CD4-positive, alpha-beta T cell treated with Interleukin-17A for 4 hours (primary cell): ENCODE measurements around the gene PROM1.

Experiments
- DNase-seq: peaks from one replicate; pipeline ENCODE4 v3.0.0-alpha.2; 2020; ENCODE audit warnings: mixed read lengths

PROM1 gene, protein sequence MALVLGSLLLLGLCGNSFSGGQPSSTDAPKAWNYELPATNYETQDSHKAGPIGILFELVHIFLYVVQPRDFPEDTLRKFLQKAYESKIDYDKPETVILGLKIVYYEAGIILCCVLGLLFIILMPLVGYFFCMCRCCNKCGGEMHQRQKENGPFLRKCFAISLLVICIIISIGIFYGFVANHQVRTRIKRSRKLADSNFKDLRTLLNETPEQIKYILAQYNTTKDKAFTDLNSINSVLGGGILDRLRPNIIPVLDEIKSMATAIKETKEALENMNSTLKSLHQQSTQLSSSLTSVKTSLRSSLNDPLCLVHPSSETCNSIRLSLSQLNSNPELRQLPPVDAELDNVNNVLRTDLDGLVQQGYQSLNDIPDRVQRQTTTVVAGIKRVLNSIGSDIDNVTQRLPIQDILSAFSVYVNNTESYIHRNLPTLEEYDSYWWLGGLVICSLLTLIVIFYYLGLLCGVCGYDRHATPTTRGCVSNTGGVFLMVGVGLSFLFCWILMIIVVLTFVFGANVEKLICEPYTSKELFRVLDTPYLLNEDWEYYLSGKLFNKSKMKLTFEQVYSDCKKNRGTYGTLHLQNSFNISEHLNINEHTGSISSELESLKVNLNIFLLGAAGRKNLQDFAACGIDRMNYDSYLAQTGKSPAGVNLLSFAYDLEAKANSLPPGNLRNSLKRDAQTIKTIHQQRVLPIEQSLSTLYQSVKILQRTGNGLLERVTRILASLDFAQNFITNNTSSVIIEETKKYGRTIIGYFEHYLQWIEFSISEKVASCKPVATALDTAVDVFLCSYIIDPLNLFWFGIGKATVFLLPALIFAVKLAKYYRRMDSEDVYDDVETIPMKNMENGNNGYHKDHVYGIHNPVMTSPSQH

DNA sequence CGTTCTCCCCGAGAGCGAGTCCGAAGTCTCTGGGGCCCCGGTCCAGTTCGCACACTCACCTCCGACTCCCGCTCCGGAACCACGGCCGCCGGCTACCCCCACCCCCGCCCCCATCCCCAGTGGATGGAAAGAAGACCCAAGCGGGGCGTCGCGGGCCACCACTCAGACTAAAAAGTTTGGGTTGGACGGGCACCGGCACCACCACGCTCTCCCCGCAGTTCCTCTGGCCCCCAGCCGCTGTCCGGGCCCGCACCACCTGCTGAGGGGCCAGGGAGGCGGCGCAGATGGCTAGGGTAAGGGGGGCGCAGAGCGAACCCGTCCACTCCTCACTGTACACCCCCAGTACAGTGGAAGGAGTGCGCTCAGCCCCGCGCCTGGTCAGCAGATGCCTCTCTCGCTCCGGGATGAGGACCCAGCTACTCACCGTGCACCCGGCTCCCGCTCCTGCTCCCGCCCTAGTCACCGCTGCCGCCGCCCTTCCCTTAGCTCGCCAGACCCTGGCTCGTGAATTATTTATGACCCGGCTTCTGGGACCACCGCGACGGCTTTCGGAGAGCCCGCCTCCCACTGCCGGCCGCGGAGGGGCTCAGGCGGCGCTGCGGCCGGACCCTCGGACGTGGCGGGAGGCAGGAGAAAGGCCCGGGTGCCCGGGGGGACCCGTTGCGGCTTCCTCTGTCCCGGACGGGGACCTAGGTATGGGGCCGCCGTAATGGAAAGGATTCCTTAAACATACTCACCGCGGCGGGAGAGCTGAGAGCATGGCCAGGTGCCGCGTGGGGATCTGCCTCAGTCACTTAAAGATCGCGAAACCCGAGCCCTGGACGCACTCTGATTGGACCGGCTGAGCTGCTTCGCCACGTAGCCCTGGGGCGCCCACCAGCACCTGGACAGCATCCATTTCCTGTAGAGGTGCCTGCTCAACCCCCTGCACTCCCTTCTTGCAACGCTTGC is at the start of gene PROM1:
TSS of gene PROM1 (minus strand) at position 783 of the 951 bp plus-strand sequence. CDS start 8,117 bp downstream, outside the sequence.
- DNase-seq: no peak

DNA sequence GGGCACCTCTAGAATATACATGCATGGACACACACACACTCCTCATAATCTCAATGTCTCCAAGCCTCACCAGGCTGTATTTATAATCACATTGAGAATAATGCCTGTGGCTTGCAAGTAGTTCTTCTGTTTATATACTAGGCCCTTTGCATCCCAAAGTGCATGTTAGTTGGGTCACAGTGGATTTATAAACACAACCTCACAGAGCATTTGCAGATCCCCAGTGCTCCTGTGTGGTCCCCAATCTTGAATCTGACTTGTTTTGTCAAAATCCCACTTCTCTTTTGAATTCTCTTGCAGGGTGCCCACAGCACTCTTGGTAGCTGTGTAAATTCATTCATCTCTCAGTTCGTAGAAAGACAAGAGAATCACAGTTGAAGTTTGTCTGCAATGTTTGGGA is 49.6 kb upstream of the PROM1 start:
- DNase-seq: no peak

DNA sequence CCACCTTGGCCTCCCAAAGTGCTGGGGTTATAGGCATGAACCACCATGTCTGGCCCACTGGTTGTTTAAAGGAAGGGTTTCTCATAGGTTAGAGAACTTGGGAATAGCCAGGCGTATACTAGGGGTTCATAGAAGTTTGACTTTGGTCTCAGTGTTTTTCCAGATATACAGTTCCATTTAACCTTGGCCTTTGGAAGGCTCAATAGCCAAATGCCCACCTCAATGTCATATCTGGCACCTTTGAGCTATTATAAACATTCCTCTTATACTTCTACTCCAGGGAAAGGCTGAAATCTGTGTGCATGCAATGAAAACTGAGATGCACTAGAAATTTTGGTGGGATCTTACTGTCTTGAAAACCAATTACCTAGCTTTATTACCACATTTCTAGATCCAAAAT is 47.5 kb upstream of the PROM1 start:
- DNase-seq: no peak

DNA sequence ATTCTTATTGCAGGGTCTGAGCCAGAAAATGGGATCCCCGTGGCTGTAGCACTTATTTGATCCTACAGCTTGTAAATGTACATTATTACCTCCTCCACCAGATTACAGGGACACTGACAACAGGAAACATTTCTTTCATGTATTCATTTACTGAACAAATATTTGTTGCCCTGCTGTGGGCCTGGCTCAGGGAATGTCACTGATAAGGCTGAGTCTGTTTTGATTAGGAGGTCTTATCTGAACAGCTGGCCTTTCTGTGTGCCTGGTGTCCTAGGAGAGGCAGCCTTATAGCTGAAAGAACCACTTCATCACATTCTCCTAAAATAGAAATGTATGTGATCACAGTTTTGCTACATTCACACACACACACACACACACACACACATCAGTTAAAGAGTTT is 45.5 kb upstream of the PROM1 start:
- no peak for DNase-seq

DNA sequence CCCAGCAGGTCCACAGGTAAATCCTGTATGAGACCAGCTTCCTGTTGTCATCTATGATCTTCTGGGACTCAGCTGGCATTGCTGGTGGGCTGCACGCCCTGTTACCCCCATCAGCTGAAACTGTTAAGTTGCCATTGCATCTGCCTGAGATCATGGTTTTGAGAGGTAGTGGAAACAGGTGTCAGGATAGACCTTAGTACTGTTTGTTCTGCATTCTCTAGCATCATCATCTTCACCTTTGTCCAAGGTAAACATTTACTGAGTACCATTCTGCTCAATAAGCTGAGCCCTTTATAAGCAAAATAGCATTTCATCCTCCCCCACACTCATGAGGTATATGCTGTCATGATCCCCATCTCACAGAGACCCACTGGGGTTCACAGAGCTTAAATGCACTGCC is 42.9 kb upstream of the PROM1 start:
- DNase-seq: no peak

DNA sequence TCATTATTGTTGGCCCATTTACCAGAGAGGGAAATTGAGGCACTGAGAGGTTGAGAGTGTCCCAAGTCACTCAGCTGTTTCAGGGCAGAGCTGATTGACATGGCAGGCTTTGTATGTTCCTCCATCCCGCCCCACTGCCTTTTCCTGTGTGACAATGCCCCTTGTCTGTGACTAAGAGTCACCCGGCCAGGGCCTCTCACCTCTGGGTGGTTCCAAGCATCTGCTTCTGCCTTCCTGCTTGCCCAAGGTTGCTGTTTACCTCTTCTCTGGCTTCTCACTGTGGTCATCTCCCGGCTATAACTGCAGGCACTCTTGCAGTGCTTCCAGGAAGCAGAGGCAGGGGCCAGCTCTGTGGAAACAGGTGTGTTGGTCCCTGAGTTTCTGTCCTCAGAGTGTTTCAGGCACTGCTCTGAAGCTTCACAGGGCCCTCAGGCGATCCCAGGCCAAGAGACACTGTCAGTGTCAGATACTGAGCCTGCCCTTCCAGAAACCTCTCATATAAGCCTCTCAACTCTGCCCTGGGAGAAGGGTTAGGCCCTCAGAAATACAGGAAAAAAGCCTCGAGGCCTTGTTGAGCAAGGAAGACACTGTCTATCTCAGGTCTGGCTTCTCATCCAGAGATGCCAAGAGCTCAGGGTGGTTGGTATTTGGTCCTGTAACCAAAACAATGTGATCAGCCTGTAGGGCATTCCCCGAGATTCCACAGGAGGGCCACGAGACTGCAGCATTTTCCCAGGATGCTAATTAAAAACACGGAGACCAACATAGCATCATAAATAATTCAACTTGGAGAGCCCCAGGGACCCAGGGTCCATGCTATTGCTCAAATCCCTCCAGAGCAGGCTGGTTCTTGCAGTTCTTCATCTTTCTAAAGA is 42.0 kb upstream of the PROM1 start:
- DNase-seq: no peak

DNA sequence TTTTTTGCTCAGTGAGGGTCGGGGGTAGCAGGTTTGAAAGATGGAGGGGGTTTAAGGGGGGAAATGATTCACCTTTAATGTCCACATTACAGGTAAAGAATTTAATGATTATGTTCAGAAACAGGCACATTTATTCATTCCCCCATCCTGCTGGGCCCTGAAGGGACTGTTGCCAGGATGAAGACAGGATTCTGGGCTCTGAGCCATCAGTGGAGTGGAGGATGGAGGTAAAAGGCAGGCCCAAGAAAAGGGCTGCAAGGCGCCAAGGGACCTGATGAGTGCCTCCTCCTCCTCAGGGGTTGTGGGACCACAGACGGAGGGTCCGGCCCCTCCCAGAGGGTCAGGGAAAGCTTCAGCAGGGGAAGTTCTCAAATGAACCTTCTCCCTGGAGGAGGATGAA is 40.4 kb upstream of the PROM1 start:
- no peak for DNase-seq

DNA sequence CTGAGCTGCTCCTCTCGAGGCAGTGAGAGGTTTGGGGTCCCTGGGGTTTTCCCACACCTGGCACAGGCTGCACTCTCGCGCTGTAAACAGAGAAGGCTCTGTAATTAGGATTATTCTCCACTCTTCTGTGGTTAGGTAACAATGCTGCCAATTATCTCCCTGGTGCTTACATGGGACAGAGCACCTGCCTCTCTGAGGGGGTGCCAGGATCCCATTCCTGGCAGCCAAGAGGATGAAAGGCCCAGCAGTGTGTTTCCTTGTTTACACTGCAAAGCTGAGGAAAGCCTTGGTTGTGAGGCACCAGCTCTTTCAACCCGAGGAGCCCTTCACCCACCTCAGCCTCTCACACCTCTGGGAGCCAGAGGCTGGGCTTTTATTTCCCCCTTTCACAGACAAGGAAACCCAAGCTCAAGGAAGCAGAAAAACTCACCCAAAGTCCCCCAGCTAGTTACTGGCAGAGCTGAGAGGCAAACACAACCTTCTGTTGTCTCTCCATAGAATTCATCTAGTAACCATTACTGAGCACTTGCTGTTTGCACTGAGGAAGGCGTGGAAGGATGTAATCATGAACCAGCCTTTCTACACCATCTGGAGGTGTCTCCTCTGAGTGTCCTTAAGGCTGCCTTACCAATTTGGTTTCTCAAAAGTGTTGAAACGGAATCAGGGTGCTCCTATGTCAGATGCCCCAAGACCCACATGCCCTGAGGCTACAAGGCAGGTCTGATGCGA is 39.7 kb upstream of the PROM1 start:
- DNase-seq: no peak

DNA sequence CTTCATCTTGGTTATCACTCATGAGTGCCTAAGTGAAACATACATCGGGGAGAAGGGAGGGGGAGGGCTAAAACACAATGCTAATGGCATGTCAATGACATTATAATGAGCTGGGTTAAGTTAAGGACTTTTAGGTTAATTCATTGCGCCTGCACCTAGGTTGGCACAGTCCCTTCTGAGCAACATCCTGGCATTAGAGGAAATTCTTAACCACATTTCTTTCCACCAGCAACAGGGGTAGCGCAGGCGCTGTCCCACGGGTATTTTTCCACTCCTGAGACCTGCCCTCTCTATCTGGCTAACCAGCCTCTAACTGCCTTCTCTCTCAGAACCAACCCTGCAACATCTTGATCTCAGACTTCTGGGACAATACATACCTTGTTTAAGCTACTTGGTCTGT is 39.0 kb upstream of the PROM1 start:
- peak; percentile 7 for DNase-seq

DNA sequence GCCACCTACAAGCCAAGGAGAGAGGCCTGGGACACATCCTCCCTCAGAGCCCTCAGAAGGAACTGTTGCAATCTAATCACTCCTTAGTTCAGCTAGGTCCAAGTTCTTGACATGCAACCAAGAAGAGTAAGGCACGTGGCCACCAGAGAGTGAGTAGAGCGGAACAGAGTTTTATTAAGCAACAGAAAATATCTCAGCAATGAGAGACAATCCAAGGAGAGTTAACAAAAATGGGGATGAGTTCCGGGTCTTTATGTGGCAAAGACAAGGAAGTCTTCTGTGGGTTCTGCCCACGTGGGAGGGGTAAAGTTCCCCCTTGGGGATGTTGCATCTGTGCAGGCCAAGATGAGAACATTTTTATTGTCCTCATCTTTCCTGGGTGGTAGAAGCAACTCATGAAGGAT is 38.5 kb upstream of the PROM1 start:
- no peak for DNase-seq

DNA sequence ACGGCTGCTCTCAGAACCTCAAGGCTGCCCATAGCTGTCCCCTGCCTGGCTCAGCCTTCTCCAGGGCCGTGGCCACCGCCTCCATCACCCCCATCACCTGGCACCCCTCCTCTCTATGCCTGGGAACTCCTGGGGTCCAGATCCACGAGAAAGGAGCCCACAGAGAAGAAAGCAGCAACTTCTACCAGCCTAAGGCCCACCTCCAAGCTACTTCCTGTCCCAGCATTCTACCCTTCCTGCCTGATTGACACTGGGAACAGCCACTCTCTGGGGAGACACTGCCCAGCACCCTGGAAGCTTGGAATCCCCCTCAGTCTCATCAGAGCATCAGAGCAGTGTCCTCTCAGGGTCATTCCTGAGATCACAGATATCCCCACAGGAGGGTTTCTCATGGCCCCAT is 36.9 kb upstream of the PROM1 start:
- no peak for DNase-seq

DNA sequence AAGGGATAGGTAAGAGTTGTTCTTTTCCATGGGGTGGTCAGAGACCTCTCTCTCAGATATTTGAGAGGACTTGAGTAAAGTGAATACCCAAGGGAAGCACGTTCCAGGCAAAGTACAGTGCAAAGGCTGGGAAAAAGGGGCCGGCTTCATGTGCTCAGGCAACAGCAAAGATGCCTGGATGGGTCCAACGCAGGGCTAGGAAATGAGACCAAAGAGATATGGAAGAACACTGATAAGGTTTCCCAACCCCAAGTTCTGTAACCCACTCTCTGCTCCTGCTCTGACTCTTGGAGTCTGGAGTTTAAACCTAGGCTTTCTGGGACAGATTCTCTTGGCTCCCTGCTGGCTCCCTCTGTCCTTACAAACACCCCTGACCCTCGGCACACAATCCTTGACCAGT is 36.2 kb upstream of the PROM1 start:
- DNase-seq: no peak

DNA sequence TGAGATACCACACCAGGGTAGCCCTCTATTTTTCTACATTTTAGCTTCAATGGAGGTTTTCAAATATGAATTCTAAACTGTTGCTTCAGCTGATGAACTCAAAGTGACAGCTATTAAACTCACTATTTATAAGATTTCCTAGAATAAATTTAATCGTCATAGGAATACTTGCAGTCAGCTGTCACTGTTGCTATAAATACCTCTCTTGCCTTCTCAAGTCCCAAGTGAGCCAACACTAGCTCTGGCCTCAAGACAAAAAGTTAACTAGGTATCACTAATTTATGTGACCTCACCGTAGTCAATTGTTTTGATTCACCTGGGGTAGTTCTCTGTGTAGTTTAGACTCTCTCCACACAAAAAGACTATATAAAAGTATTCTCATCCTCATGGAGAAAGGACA is 34.3 kb upstream of the PROM1 start:
- no peak for DNase-seq

DNA sequence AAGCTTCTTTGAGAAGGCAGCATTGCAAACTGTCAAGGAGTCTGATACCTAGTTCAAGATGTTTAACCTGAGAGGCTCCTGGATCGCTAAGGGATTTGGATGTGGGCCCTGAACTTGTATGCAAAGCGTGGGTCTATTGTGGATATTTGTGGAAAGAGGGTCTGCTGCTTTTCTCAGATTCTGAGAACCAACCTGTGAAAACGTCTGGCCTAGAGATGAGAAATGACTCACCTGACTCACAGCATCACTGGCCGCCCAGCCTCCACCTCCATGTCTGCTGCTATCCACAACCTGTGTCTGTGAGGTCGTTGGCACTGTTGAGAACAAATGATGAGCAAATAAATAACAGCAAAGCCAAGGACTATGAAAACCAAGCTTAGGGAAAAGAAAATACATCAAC is 33.3 kb upstream of the PROM1 start:
- no peak for DNase-seq

DNA sequence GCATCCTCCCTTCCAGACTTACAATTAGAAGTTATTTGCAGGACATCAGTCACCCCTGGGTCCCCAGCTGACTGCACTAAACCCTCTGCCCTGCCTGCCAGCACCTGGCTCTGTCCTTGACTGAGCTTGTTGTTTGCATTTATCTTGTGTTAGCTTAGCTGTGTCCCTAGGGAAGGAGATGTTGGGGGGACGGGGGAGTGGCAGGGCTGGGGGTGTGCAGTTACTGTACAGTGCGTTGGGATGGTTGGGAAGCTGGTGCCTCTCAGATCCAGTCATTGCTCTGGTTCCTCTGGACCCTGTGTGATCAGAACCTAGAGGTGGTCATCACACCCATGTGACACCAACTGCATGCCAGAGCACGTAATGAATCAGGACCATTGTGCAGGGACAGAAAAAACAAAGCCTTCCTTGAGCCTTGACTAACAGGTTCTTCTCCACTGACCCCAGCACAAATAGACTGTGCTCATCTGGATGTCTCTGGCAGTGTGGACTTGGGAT is 32.7 kb upstream of the PROM1 start:
- no peak for DNase-seq

DNA sequence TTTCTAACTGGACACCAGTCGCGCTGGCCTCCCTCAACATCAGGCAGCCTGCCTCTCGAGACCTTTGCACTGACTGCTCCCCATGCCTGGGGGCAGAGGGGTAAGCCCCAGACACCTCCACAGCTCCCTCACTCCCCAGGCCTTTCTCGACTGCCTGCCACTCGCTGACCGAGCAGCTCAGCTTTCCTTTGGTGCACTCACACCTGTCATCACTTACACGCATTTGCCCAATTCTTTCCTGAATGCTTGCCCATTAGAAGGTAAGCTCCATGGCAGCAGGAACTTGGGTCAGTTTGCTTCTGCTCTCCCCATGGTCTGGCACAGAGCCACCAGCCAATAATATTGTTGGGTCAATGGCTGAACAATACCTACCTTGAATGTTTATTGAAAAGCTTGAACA is 32.2 kb upstream of the PROM1 start:
- DNase-seq: no peak

DNA sequence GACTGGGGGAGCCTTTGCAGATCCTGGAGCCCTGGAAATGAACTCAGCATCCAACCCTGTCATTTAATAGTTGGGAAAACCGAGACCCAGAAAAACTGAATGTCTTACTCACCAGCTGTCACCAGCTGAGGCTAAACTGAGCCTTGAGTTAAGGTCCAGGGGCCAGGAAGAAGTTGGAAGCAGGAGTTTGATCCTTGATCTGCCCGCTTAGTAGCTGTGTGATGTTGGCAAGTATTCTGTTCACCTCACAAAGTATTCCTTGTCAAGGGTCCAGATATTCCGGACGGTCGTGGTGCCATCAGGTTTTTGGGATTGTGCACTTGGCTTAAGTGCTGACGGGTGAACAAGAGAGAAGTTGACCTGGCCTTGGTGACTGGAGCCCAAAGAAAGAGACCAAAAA is 30.7 kb upstream of the PROM1 start:
- no peak for DNase-seq

DNA sequence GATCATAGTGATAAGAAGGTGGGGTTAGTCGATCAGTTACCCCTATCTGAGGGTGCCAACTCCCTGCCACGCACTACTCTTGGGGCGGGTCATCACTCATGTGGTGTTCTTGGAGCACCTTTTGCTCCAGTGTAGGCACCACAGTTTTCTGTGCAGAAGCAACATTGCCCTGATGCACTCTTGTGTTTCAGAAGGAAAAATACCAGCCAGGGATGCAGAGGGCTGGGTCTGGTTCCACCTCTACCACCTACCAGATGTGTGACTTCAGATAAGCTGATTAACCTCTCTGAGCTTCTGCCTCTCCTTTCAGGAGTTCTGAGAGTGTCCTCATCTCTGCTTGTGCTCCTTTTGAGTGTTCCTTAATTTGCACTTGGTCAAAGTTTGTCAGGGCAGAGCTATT is 29.9 kb upstream of the PROM1 start:
- DNase-seq: no peak

DNA sequence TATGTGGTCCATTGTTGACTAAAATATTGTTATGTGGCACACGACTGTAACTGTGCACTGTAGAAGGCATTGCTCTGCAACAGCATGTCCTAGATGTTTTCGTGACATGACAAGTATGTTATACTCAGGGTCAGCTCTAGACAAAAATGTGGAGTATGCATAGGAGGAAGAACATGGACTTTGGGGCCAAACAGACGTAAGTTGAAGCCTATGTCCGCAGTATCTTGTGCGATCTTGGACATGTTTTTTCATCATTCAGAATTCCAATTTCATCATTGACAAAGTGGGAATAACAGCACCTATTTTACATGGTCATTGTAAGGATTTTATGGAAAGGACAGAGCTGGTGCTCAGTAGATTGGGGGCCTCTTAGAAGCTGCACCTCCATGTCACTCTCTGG is 27.7 kb upstream of the PROM1 start:
- no peak for DNase-seq

DNA sequence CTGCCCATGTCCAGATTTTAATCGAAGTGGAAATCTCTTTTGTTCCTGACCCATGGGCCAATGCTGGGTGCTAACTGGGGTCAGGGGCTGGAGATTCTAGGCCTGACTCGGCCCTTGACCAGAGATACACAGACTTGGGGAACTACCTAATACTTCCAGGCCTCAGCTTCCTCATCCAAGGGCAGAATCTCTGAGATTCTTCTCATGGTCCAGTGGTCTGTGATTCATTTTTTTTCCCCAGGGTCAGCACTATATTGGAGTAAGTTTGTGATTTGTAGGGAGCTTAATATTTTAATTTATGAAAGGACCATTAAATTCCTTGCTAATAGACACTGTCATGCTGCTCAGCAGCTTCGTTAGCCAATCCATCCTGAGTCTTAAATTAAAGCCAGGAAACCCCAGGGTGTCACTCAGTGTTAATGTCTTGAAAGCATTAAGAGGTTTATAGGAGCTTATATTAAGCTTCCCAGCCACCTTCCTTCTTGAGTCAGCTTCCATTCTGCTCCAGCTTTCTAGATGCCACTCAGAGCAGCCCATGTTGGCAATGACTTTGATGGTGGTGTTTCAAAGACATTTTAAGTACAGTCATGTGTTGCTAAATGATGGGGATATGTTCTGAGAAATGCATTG is 27.0 kb upstream of the PROM1 start:
- DNase-seq: no peak

DNA sequence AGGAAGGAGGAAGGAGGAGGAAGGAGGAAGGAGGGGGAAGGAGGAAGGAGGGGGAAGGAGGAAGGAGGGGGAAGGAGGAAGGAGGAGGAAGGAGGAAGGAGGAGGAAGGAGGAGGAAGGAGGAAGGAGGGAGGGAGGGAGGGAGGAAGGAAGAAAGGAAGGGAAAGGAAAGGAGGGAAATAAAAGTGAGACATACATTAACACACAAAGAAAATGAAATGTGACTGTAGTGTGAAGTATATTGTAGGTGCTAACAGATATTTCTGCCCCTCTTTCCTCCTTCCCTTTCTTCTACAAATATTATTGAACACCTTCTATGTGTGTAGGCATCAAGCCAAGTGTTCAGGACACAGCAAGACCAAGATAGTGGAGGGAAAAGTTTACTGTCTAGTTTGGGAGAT is 26.4 kb upstream of the PROM1 start:
- no peak for DNase-seq
